Retinal pigment epithelial cell (primary cell): Measurements from ENCODE around the gene MRPS18A.

Source experiments
- DNase-seq: peaks from one replicate; pipeline ENCODE4 v3.0.0-alpha.2; 2010; ENCODE audit warnings: low read depth
- H3K4me3 ChIP-seq: 2 replicates; pipeline ENCODE4 v1.5.1; 2011; ENCODE audit warnings: mild to moderate bottlenecking, low read length, control low read depth, moderate library complexity
- CTCF ChIP-seq: conservative IDR thresholded peaks from 2 replicates; pipeline ENCODE4 v1.5.1; 2011; ENCODE audit warnings: low read depth, low read length, control low read depth, inconsistent platforms

Gene MRPS18A

GRCh38 chr6:43670623-43670986, 17.0 kb downstream of the MRPS18A start:
- no peak for TF ChIP-seq CTCF
- no peak overlapping the region for H3K4me3 ChIP-seq
- no peak for DNase-seq

DNA sequence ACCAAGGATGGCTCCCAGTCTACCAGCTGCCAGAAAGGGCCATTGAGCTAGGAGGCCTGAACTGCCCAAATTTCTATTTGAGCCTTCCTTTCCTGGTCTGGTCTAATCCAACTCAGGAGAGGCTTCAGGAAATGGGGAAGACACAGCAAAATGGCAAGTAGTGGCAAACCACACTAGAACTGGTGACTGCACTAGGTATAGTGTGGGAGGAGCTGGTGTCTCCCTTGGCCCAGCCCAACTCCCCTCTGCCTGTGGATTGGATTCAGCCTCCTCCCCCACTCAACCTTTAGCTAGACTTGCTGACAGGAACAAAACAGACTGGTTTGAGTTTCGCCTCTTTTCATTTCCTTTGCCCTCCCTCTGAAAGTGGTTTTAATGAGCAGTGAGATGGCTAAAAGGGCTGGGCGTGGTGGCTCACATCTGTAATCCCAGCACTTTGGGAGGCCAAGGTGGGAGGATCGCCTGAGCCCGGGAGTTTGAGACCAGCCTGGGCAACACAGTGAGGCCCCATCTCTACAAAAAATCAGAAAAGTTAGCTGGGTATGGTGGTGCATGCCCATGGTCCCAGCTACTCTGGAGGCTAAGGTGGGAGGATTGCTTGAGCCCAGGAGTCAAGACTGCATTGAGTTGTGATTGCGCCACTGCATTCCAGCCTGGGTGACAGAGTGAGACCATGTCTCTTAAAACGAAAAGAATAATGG, 17.5 kb downstream of the MRPS18A start:
- TF ChIP-seq CTCF, result no peak
- H3K4me3 ChIP-seq, result no peak overlapping the region
- no peak for DNase-seq

DNA sequence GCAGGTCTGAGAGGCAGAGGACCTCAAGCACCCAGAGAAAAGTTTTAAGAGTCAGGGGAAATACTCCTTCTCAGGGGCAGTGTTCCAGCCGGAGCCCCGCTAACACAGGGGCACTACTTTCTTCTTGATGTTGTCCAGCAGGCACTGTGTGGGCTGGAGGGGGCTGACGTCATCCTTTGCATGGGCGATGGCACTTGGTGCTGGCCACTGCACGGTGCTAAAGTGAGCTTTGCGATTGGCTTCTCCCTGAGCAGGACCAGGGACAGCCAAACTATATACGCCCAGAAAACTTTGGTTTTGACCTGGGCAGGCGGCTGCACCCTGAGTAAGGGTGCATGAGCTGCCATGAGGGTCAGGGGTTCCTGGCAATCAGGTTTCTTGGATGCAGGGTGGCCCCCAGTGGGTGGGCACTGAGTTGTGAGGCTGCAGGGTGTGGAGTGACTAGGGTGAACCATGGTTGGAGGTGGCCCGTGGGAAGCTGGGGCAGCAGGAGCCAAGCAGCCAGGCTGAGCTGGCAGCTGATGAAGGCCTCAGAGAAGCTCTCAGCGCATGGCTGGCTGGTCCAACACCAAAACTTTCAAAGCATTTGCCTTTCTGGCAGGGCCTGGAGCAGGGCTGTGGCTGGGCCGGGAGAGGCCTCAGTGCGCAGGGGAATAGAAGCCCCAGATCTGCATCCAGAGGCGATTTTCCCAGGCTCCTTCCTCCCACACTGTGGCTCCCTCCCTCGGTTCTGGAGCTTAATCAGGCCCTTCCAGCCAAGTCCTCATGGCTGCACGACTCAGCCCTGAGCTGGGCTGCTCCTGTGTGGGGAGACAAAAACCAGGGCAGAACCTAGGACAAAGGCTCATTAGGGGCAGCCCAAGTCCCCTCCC, 18.3 kb downstream of the MRPS18A start:
- no peak for DNase-seq
- TF ChIP-seq CTCF, result no peak
- H3K4me3 ChIP-seq, result no peak overlapping the region

GRCh38 chr6:43668151-43669028, 19.2 kb downstream of the MRPS18A start:
- H3K4me3 ChIP-seq, result no peak overlapping the region
- peak; percentile 81 for TF ChIP-seq CTCF
- DNase-seq, result no peak

DNA sequence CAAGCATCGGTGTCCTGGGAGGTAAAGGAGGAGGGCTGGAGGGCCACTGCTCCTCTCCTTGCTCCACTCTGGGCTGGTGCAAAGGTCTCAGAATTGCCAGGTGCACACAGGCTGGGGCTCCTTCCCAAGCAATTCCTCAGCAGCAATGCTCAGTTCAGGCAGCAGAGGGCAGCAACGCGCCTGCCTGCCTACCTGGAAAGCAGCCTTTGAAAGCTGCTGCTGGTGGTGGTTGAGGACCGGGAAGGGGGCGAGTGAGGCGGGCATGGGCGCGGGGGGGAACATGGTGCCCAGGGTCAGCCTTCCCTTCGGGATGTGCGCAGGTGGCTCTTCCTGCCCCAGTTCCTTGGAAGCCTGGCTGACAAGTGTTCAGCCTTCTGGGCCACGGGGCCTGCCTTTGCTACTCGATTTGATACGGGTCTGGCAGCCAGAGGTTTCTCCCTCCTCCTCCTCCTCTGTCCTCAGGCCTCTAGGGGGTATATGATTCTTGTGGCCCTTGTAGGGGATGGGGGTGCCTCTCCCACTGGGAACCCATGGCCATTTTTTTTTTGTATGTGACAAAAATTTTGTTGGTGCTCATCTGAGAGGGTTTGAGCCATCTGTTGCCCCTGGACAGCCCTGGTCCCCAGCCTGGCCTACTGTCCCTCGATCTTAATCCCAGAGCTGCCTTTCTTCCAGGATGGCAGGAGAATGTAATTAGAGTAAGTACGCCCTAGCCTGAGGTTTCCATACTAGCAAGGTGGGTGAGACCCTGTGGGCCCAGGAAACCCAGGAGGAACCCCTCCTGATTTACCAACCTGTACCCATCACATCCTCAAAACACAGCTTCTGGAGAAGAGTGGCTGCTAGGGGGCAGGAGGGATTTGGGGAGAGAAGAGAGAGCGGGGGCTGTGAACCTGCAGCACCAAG, 20.1 kb downstream of the MRPS18A start:
- peak; percentile 98 for TF ChIP-seq CTCF
- H3K4me3 ChIP-seq, result peak overlapping the region; percentile 26
- DNase-seq, result no peak
